ENCODE results near the gene NSMCE1. TPM values are rescaled to one million over a fixed set of nuclear protein-coding genes. Genes with fewer than 3 reads are reported as not detected.
"Not testable (repeated sequence)": the region's sequence is repeated elsewhere in the genome, so short reads cannot be mapped to it uniquely, and the experiment has no call there.

The NSMCE1 gene
- total RNA-seq, 4 donors from 2014 or later: 27.7 to 41.4 (median 31.5) TPM

- no peak for DNase-seq (ENCODE audit: low spot score in 2 of 2)
- Histone ChIP-seq H3K9me3 (no peaks in the 10 kb centered on the region), H3K4me3 (no peak overlapping the region), H3K4me1 (no peaks in the 10 kb centered on the region), H3K27ac (no peak overlapping the region), H3K27me3 (no peaks in the 10 kb centered on the region), H3K36me3 (no peaks in the 10 kb centered on the region)
- WGBS, 2 donors: 76 to 83% methylated on average over 1 of the region's 1 CpG
- no peak for TF ChIP-seq EP300 (IDR thresholded peaks at IDR 0.05)
- no peak for TF ChIP-seq POLR2A (IDR thresholded peaks at IDR 0.05)
- no peak for TF ChIP-seq CTCF (IDR thresholded peaks at IDR 0.05)
These were observed 6.8 kb upstream of the NSMCE1 start for GRCh38 chr16:27275394-27275793.

- H3K27me3 ChIP-seq; H3K9me3 ChIP-seq; H3K4me3 ChIP-seq; H3K4me1 ChIP-seq; H3K27ac ChIP-seq; DNase-seq (ENCODE audit: low spot score in 2 of 2); H3K36me3 ChIP-seq: not testable (repeated sequence)
- WGBS, 2 donors: 86 to 90% methylated on average over 7 of the region's 7 CpGs
These were observed 5.9 kb upstream of the NSMCE1 start for GRCh38 chr16:27274424-27274874.

- H3K27me3 ChIP-seq: no peaks in the 10 kb centered on the region
- WGBS, 2 donors: 64 to 73% methylated on average over 8 of the region's 8 CpGs
- DNase-seq (ENCODE audit: low spot score in 2 of 2): no peak
- no peak overlapping the region for H3K4me3 ChIP-seq
- TF ChIP-seq POLR2A (IDR thresholded peaks at IDR 0.05) (no peak), CTCF (IDR thresholded peaks at IDR 0.05) (peak in 1 of 5 experiments; percentile 4), EP300 (IDR thresholded peaks at IDR 0.05) (no peak)
- no peaks in the 10 kb centered on the region for H3K36me3 ChIP-seq
- no peak overlapping the region for H3K27ac ChIP-seq
- peaks cover 0 to 6% (median 2%) of the 10 kb centered on the region in 4 donors for H3K4me1 ChIP-seq
- no peaks in the 10 kb centered on the region for H3K9me3 ChIP-seq
These were observed 5.3 kb upstream of the NSMCE1 start for GRCh38 chr16:27273670-27274423.

- Histone ChIP-seq H3K4me3 (no peak overlapping the region), H3K27me3 (no peaks in the 10 kb centered on the region), H3K27ac (no peak overlapping the region), H3K9me3 (no peaks in the 10 kb centered on the region), H3K4me1 (peaks cover 0 to 6% (median 2%) of the 10 kb centered on the region in 4 donors), H3K36me3 (no peaks in the 10 kb centered on the region)
- DNase-seq (ENCODE audit: low spot score in 2 of 2): no peak
- WGBS, 2 donors: 91 to 92% methylated on average over 4 of the region's 4 CpGs
- TF ChIP-seq POLR2A (IDR thresholded peaks at IDR 0.05) (no peak), EP300 (IDR thresholded peaks at IDR 0.05) (no peak), CTCF (IDR thresholded peaks at IDR 0.05) (no peak)
These were observed 4.7 kb upstream of the NSMCE1 start for GRCh38 chr16:27273330-27273669.

- not testable (repeated sequence) for H3K4me3 ChIP-seq; H3K36me3 ChIP-seq; DNase-seq (ENCODE audit: low spot score in 2 of 2); H3K27ac ChIP-seq; H3K27me3 ChIP-seq; H3K9me3 ChIP-seq
- peaks cover 0 to 11% (median 2%) of the 10 kb centered on the region in 4 donors for H3K4me1 ChIP-seq
- 95 to 96% methylated on average over 7 of the region's 7 CpGs for WGBS, 2 donors
These were observed 4.1 kb upstream of the NSMCE1 start for GRCh38 chr16:27272697-27273096.

- Histone ChIP-seq H3K9me3 (no peaks in the 10 kb centered on the region), H3K4me3 (no peak overlapping the region), H3K27me3 (no peaks in the 10 kb centered on the region), H3K4me1 (peaks cover 0 to 16% (median 2%) of the 10 kb centered on the region in 4 donors), H3K36me3 (no peaks in the 10 kb centered on the region), H3K27ac (no peak overlapping the region)
- DNase-seq (ENCODE audit: low spot score in 2 of 2): no peak
- no peak for TF ChIP-seq CTCF (IDR thresholded peaks at IDR 0.05)
- no peak for TF ChIP-seq POLR2A (IDR thresholded peaks at IDR 0.05)
- no peak for TF ChIP-seq EP300 (IDR thresholded peaks at IDR 0.05)
- 84 to 86% methylated on average over 4 of the region's 4 CpGs for WGBS, 2 donors
These were observed 3.5 kb upstream of the NSMCE1 start for GRCh38 chr16:27272076-27272475.
